Astrocyte (in vitro differentiated cells and primary cell): ENCODE results near the gene CORO2A.

Source experiments
- EZH2 ChIP-seq: IDR thresholded peaks from 2 replicates; pipeline ENCODE4 v1.6.1; 2012; ENCODE audit warnings: mild to moderate bottlenecking, low read length, inconsistent platforms; ENCODE audit not compliant: insufficient read depth
- TF ChIP-seq, protein P1 (sequence below): IDR thresholded peaks from 2 replicates; pipeline ENCODE4 v1.5.1; 2011; ENCODE audit warnings: low read depth, mild to moderate bottlenecking, inconsistent platforms, low read length, moderate library complexity; ENCODE audit not compliant: insufficient read depth

DNA sequence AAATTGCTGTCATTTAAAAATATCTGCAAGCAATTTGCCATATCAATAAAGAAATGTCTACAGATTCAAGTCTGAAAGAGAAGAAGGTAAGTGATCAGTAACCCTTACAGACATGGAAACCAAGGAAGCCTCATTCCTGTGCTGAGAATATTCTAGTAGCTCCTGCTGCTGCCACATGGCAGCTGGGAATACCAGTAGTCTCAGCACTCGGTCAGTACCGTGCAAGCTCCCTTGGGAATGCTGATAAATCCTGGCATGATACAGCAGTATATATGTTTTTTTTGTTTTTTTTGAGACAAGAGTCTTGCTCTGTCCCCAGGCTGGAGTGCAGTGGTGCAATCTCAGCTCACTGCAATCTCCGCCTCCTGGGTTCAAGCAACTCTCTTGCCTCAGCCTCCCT is 108.0 kb downstream of the CORO2A start:
- TF ChIP-seq, protein P1, sequence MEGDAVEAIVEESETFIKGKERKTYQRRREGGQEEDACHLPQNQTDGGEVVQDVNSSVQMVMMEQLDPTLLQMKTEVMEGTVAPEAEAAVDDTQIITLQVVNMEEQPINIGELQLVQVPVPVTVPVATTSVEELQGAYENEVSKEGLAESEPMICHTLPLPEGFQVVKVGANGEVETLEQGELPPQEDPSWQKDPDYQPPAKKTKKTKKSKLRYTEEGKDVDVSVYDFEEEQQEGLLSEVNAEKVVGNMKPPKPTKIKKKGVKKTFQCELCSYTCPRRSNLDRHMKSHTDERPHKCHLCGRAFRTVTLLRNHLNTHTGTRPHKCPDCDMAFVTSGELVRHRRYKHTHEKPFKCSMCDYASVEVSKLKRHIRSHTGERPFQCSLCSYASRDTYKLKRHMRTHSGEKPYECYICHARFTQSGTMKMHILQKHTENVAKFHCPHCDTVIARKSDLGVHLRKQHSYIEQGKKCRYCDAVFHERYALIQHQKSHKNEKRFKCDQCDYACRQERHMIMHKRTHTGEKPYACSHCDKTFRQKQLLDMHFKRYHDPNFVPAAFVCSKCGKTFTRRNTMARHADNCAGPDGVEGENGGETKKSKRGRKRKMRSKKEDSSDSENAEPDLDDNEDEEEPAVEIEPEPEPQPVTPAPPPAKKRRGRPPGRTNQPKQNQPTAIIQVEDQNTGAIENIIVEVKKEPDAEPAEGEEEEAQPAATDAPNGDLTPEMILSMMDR: no peak
- no peak for TF ChIP-seq EZH2
